ENCODE data around the gene CACYBP. TPM values are rescaled to one million over a fixed set of nuclear protein-coding genes. Genes with fewer than 3 reads are reported as not detected.

The CACYBP gene
- total RNA-seq, 2 experiments from 2014 or later = 140 to 146 TPM

DNA sequence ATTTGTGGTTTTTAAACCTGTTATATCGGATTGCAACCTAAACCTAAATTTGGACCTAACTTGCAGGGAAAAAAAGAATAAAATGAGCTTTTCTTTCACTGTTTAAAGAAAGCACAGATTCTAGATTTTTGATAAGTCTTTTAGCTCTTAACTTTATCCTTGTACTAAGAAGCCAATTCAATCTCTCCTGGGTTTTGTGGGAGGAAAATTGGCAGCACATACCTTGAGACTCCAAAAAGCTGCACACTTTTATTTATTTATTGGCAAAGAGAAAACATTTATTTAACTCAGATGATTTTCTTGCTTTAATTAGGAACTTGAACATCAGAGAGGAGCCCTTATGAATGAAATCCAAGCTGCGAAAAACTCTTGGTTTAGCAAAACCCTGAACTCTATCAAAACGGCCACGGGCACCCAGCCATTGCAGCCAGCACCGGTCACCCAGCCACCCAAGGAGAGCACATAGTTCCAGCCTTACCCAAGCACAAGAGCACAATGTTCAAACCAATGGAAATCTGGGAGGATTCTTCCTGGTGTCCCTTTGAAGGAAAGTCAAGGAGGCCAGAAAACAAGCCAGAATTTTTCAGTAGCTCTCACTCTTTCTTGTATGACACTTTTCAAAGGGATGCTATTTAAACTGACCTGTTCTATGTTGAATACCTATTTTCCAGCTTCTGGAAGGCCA is 10.1 kb upstream of the CACYBP start:
- intact Hi-C loops (cut with DNase I, micrococcal nuclease) = no loop called here
- peak overlapping the region; percentile 32 to 69 for H3K27ac ChIP-seq (ENCODE audit: low read depth in 1 of 2, low read length in 2 of 2)
- no peak for ATAC-seq (ENCODE audit: poor library complexity)

DNA sequence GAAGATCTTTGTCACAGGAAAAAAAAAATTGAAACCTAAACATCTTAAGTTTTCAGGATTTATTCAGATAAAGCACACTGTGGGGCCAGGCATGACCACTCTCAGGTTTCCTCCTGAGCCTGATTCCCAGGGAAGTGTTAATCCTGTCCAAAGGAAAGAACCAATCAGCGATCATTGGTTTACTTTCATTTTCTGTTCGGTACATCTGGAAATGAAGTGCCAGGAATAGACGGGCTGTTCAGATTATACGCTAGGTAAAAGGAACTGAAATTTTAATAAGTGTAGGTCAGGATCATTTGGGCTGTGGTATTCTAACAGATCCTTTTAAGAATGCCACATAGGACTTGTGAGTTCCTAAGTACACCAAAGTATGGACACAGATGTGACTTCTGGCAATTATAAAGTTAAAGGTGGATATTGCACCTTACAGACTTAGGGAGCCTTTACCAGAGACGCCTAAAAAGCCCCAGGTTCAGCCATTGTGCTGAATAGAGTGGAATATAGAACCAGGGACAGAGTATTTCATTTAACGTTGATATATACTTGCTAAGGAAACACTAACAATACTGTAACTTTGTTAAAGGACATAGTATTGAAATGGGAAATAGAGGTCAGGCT is 9.3 kb upstream of the CACYBP start:
- Histone ChIP-seq H3K27ac (ENCODE audit: low read depth in 1 of 2, low read length in 2 of 2) (peak overlapping the region; percentile 32 to 69), H3K9me3 (ENCODE audit: control insufficient read depth in 1 of 2, insufficient read depth in 1 of 2, low read length in 2 of 2) (no peaks in the 10 kb centered on the region), H3K4me3 (ENCODE audit: low read length) (peak overlapping the region; percentile 59), H3K27me3 (ENCODE audit: control insufficient read depth in 1 of 2, insufficient read depth in 2 of 2, low read length in 2 of 2) (no peaks in the 10 kb centered on the region), H3K36me3 (ENCODE audit: insufficient read depth, low read length) (peaks cover 6% of the 10 kb centered on the region), H3K4me1 (ENCODE audit: insufficient read depth, low read length) (peaks cover 6% of the 10 kb centered on the region)
- H3K27ac Mint-ChIP-seq = peak overlapping the region; percentile 93
- no peaks in the 10 kb centered on the region for H3K9me3 Mint-ChIP-seq
- DNase-seq = peak in 3 of 14 experiments; percentile 57 to 73 (median 61)
- ATAC-seq (ENCODE audit: poor library complexity) = peak; percentile 77
- intact Hi-C loops (cut with DNase I, micrococcal nuclease) = no loop called here
- H3K36me3 Mint-ChIP-seq (ENCODE audit: low read depth) = peaks cover 35% of the 10 kb centered on the region
- POLR2A ChIA-PET = interaction anchor here (0.7 to 3.6 kb wide), 7 partner anchors 9 to 191 kb away, joined by 3 to 43 read pairs (median 6); partner anchors contain the start of gene CACYBP
- peak overlapping the region; percentile 82 for H3K4me3 Mint-ChIP-seq
- TF ChIP-seq, protein P1, sequence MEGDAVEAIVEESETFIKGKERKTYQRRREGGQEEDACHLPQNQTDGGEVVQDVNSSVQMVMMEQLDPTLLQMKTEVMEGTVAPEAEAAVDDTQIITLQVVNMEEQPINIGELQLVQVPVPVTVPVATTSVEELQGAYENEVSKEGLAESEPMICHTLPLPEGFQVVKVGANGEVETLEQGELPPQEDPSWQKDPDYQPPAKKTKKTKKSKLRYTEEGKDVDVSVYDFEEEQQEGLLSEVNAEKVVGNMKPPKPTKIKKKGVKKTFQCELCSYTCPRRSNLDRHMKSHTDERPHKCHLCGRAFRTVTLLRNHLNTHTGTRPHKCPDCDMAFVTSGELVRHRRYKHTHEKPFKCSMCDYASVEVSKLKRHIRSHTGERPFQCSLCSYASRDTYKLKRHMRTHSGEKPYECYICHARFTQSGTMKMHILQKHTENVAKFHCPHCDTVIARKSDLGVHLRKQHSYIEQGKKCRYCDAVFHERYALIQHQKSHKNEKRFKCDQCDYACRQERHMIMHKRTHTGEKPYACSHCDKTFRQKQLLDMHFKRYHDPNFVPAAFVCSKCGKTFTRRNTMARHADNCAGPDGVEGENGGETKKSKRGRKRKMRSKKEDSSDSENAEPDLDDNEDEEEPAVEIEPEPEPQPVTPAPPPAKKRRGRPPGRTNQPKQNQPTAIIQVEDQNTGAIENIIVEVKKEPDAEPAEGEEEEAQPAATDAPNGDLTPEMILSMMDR (IDR thresholded peaks at IDR 0.05) = no peak
- CTCF ChIA-PET = interaction anchor here (1.0 kb wide), 1 partner anchor 8 kb away, joined by 3 read pairs; no protein-coding TSS in a partner anchor
- no peaks in the 10 kb centered on the region for H3K27me3 Mint-ChIP-seq
- peaks cover 30% of the 10 kb centered on the region for H3K4me1 Mint-ChIP-seq (ENCODE audit: low read depth)

More for the DNA sequence above, 10.1 kb upstream of the CACYBP start:
- TF ChIP-seq, protein P1 (IDR thresholded peaks at IDR 0.05) = no peak
- peak overlapping the region; percentile 59 for H3K4me3 ChIP-seq (ENCODE audit: low read length)
- H3K36me3 Mint-ChIP-seq (ENCODE audit: low read depth) = peaks cover 42% of the 10 kb centered on the region
- H3K27ac Mint-ChIP-seq = peak overlapping the region; percentile 93
- H3K4me1 ChIP-seq (ENCODE audit: insufficient read depth, low read length) = peaks cover 6% of the 10 kb centered on the region
- H3K27me3 ChIP-seq (ENCODE audit: control insufficient read depth in 1 of 2, insufficient read depth in 2 of 2, low read length in 2 of 2) = no peaks in the 10 kb centered on the region
- peaks cover 11% of the 10 kb centered on the region for H3K36me3 ChIP-seq (ENCODE audit: insufficient read depth, low read length)
- H3K4me3 Mint-ChIP-seq = peak overlapping the region; percentile 92
- H3K9me3 ChIP-seq (ENCODE audit: control insufficient read depth in 1 of 2, insufficient read depth in 1 of 2, low read length in 2 of 2) = no peaks in the 10 kb centered on the region
- H3K27me3 Mint-ChIP-seq = no peaks in the 10 kb centered on the region
- POLR2A ChIA-PET = interaction anchor here (1.0 to 3.6 kb wide), 8 partner anchors 10 to 190 kb away, joined by 3 to 43 read pairs (median 6); partner anchors contain the start of genes CACYBP and MRPS14
- no peak for DNase-seq
- CTCF ChIA-PET = interaction anchor here (1.0 to 1.1 kb wide), 2 partner anchors 9 to 19 kb away, joined by 3 to 4 read pairs; no protein-coding TSS in a partner anchor
- peaks cover 36% of the 10 kb centered on the region for H3K4me1 Mint-ChIP-seq (ENCODE audit: low read depth)
- no peaks in the 10 kb centered on the region for H3K9me3 Mint-ChIP-seq

DNA sequence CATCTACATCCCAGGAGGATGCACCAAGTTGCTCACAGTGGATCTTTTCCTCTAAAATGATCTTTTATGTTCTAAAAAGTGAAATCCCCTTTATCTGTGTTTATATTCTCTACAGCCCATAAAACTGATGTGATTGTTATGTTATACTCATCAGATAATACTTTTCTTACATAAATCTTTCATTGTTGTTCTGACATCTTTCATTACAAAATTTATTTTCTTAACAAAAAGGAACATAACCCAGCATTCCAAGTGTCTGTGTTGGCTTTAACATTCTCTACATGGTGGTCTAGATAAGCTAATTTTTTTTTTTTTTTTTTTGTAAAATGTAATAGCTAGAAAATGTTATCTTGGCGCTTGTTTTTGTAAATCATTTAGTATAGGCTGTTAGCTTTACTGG is 8.3 kb upstream of the CACYBP start:
- ChIA-PET POLR2A (interaction anchor here (1.0 to 3.6 kb wide), 4 partner anchors 8 to 32 kb away, joined by 3 to 43 read pairs (median 4); partner anchors contain the start of gene CACYBP), CTCF (interaction anchor here (0.6 kb wide), 1 partner anchor 116 kb away, joined by 3 read pairs; no protein-coding TSS in a partner anchor)
- intact Hi-C loops (cut with DNase I, micrococcal nuclease) = no loop called here
- DNase-seq = no peak
- Mint-ChIP-seq H3K4me3 (peak overlapping the region; percentile 20), H3K27ac (peak overlapping the region; percentile 93), H3K27me3 (no peaks in the 10 kb centered on the region), H3K4me1 (ENCODE audit: low read depth) (peaks cover 28% of the 10 kb centered on the region), H3K36me3 (ENCODE audit: low read depth) (peaks cover 27% of the 10 kb centered on the region), H3K9me3 (no peaks in the 10 kb centered on the region)
- H3K36me3 ChIP-seq (ENCODE audit: insufficient read depth, low read length) = peaks cover 6% of the 10 kb centered on the region
- no peak overlapping the region for H3K4me3 ChIP-seq (ENCODE audit: low read length)
- H3K9me3 ChIP-seq (ENCODE audit: control insufficient read depth in 1 of 2, insufficient read depth in 1 of 2, low read length in 2 of 2) = no peaks in the 10 kb centered on the region
- peaks cover 6% of the 10 kb centered on the region for H3K4me1 ChIP-seq (ENCODE audit: insufficient read depth, low read length)
- H3K27ac ChIP-seq (ENCODE audit: low read depth in 1 of 2, low read length in 2 of 2) = no peak overlapping the region
- TF ChIP-seq, protein P1 (IDR thresholded peaks at IDR 0.05) = no peak
- no peaks in the 10 kb centered on the region for H3K27me3 ChIP-seq (ENCODE audit: control insufficient read depth in 1 of 2, insufficient read depth in 2 of 2, low read length in 2 of 2)
- ATAC-seq (ENCODE audit: poor library complexity) = no peak

All from CD4-positive, alpha-beta T cell (primary cell).